Fibroblast of lung (primary cell): ENCODE measurements around the gene TIMP4. TPM values are rescaled to one million over a fixed set of nuclear protein-coding genes. Genes with fewer than 3 reads are reported as not detected.

Source experiments
- DNase-seq, 2 donors: peaks; one replicate each; pipeline versions ENCODE4 v3.0.0 to v3.0.0-alpha.2; 2010; ENCODE audit warnings: low read depth in 2 of 2
- H2AFZ ChIP-seq: 2 replicates; pipeline ENCODE4 v1.5.1; 2012; ENCODE audit warnings: low read length, control low read depth, inconsistent platforms
- H3K27ac ChIP-seq: 2 replicates; pipeline ENCODE4 v1.5.1; 2011; ENCODE audit warnings: low read length, control low read depth; ENCODE audit not compliant: insufficient read depth
- H3K27me3 ChIP-seq: 2 replicates; pipeline ENCODE4 v1.5.1; 2011; ENCODE audit warnings: mild to moderate bottlenecking, low read length; ENCODE audit not compliant: control insufficient read depth, insufficient read depth
- H3K36me3 ChIP-seq: 2 replicates; pipeline ENCODE4 v1.5.1; 2011; ENCODE audit warnings: low read length; ENCODE audit not compliant: control insufficient read depth, insufficient read depth
- H3K4me1 ChIP-seq: 2 replicates; pipeline ENCODE4 v1.5.1; 2011; ENCODE audit warnings: low read length; ENCODE audit not compliant: control insufficient read depth, insufficient read depth; ENCODE audit errors: extremely low read depth
- H3K4me2 ChIP-seq: 2 replicates; pipeline ENCODE4 v1.5.1; 2011; ENCODE audit warnings: low read length, control low read depth; ENCODE audit not compliant: insufficient read depth; ENCODE audit errors: extremely low read depth
- H3K4me3 ChIP-seq, 4 experiments: fragments of 200-600 bp in 1 of 4; sonication (generic) in 1 of 4; replicated peaks in 1 of 4; 2 replicates each; pipeline ENCODE4 v1.5.1; 2011 to 2016; ENCODE audit warnings: low read length in 4 of 4, low read depth in 3 of 4, mild to moderate bottlenecking in 3 of 4, control low read depth in 2 of 4, inconsistent platforms in 1 of 4, mixed read lengths in 1 of 4; ENCODE audit not compliant: insufficient read depth in 1 of 4; ENCODE audit errors: control extremely low read depth in 1 of 4
- H3K79me2 ChIP-seq: 2 replicates; pipeline ENCODE4 v1.5.1; 2012; ENCODE audit warnings: mild to moderate bottlenecking, low read length, inconsistent platforms; ENCODE audit not compliant: control insufficient read depth, insufficient read depth
- H3K9ac ChIP-seq: 2 replicates; pipeline ENCODE4 v1.5.1; 2011; ENCODE audit warnings: mild to moderate bottlenecking, low read length, control low read depth; ENCODE audit not compliant: insufficient read depth
- H3K9me3 ChIP-seq: 2 replicates; pipeline ENCODE4 v1.5.1; 2012; ENCODE audit warnings: low read depth, low read length; ENCODE audit not compliant: control insufficient read depth, insufficient read depth
- H4K20me1 ChIP-seq: 2 replicates; pipeline ENCODE4 v1.5.1; 2011; ENCODE audit warnings: low read length; ENCODE audit not compliant: control insufficient read depth, insufficient read depth; ENCODE audit errors: extremely low read depth
- CTCF ChIP-seq, 2 donors: IDR thresholded peaks in 1 of 2; conservative IDR thresholded peaks in 1 of 2; 1 replicate in 1 of 2; 2 replicates in 1 of 2; pipeline ENCODE4 v1.5.1; 2011 to 2012; ENCODE audit warnings: low read length in 2 of 2, control low read depth in 1 of 2, inconsistent platforms in 1 of 2, low read depth in 1 of 2, mild to moderate bottlenecking in 1 of 2
- EZH2 ChIP-seq: IDR thresholded peaks from 2 replicates; pipeline ENCODE4 v1.5.1; 2012; ENCODE audit warnings: low read length, control low read depth, mild to moderate bottlenecking; ENCODE audit errors: missing control alignments
- polyA plus RNA-seq, 2 donors: library from polyadenylated mRNA; depleted of rRNA in 1 of 2; stranded (reverse) in 1 of 2; unstranded in 1 of 2; fragments of >200 nt; gene quantifications; 2 replicates each; pipeline ENCODE4 v1.2.1, GENCODE V29; 2011 to 2012; ENCODE audit warnings: missing spikeins in 1 of 2
- total RNA-seq: library from RNA; depleted of rRNA; stranded (reverse); fragments of >200 nt; gene quantifications from 2 replicates; pipeline ENCODE4 v1.2.1, GENCODE V29; 2014

The TIMP4 gene
- total and polyA plus RNA-seq, 2 donors (not counting 1 experiment from before 2014, with no cell fraction given), result 2.8 to 12.6 TPM

GRCh38 chr3:12198301-12198700 is 39.6 kb upstream of the TIMP4 start:
- H3K79me2 ChIP-seq, result no peaks in the 10 kb centered on the region
- H3K27ac ChIP-seq, result no peak overlapping the region
- H3K9ac ChIP-seq, result no peak overlapping the region
- DNase-seq, result peak; percentile 66 to 91
- no peaks in the 10 kb centered on the region for H3K27me3 ChIP-seq
- TF ChIP-seq EZH2 (no peak), CTCF (conservative IDR thresholded peaks at IDR 0.05 in 1 of 2, IDR thresholded peaks at IDR 0.05 in 1 of 2; ENCODE audit: low read depth in 1 of 2, low read length in 2 of 2) (no peak)
- H4K20me1 ChIP-seq, result no peaks in the 10 kb centered on the region
- H3K4me1 ChIP-seq, result peaks cover 14% of the 10 kb centered on the region
- no peak overlapping the region for H3K4me3 ChIP-seq
- H3K9me3 ChIP-seq, result no peaks in the 10 kb centered on the region
- H3K36me3 ChIP-seq, result no peaks in the 10 kb centered on the region
- H3K4me2 ChIP-seq, result no peak overlapping the region
- H2AFZ ChIP-seq, result no peak overlapping the region

GRCh38 chr3:12197475-12197874 is 38.8 kb upstream of the TIMP4 start:
- H3K79me2 ChIP-seq, result no peaks in the 10 kb centered on the region
- H4K20me1 ChIP-seq, result no peaks in the 10 kb centered on the region
- DNase-seq, result no peak
- no peak for TF ChIP-seq EZH2
- TF ChIP-seq CTCF (conservative IDR thresholded peaks at IDR 0.05 in 1 of 2, IDR thresholded peaks at IDR 0.05 in 1 of 2; ENCODE audit: low read depth in 1 of 2, low read length in 2 of 2), result no peak
- H2AFZ ChIP-seq, result no peak overlapping the region
- no peak overlapping the region for H3K9ac ChIP-seq
- H3K4me3 ChIP-seq, result no peak overlapping the region
- H3K4me1 ChIP-seq, result peaks cover 17% of the 10 kb centered on the region
- H3K36me3 ChIP-seq, result no peaks in the 10 kb centered on the region
- H3K9me3 ChIP-seq, result no peaks in the 10 kb centered on the region
- no peak overlapping the region for H3K27ac ChIP-seq
- no peaks in the 10 kb centered on the region for H3K27me3 ChIP-seq
- no peak overlapping the region for H3K4me2 ChIP-seq

GRCh38 chr3:12196684-12197083 is 38.0 kb upstream of the TIMP4 start:
- H3K4me2 ChIP-seq, result no peak overlapping the region
- H3K79me2 ChIP-seq, result no peaks in the 10 kb centered on the region
- H3K27me3 ChIP-seq, result no peaks in the 10 kb centered on the region
- H3K27ac ChIP-seq, result no peak overlapping the region
- peaks cover 17% of the 10 kb centered on the region for H3K4me1 ChIP-seq
- no peak overlapping the region for H3K9ac ChIP-seq
- H3K36me3 ChIP-seq, result no peaks in the 10 kb centered on the region
- H3K4me3 ChIP-seq, result no peak overlapping the region
- no peak overlapping the region for H2AFZ ChIP-seq
- no peaks in the 10 kb centered on the region for H4K20me1 ChIP-seq
- TF ChIP-seq CTCF (conservative IDR thresholded peaks at IDR 0.05 in 1 of 2, IDR thresholded peaks at IDR 0.05 in 1 of 2; ENCODE audit: low read depth in 1 of 2, low read length in 2 of 2) (no peak), EZH2 (no peak)
- DNase-seq, result no peak
- H3K9me3 ChIP-seq, result no peaks in the 10 kb centered on the region
